PC-3 (cell line): ENCODE results near the gene NUTM2F. TPM values are rescaled to one million over a fixed set of nuclear protein-coding genes. Genes with fewer than 3 reads are reported as not detected.

Experiments
- ATAC-seq: fragments of 200-7000 bp; cut with Tn5 transposase; 2 replicates; pipeline ENCODE4 v1.9.1; 2020; ENCODE audit warnings: mild to moderate bottlenecking, moderate library complexity
- BruUV-seq: library from RNA; stranded (reverse); fragments of 400-500 nt; replicated peaks from 2 replicates; lab custom pipeline; 2021; lab: Mats Ljungman, UMichigan
- CTCF ChIA-PET: fragments of 300-600 bp; sonication (Branson Sonifier 250); formaldehyde crosslinking; loops from one replicate; lab custom pipeline; 2022; ENCODE audit warnings: antibody characterized with exemption; lab: Charles Lee
- POLR2A ChIA-PET: fragments of 300-600 bp; sonication (Branson Sonifier 250); formaldehyde crosslinking; loops from one replicate; lab custom pipeline; 2022; ENCODE audit warnings: antibody characterized with exemption; ENCODE audit not compliant: unreplicated experiment; lab: Charles Lee
- DNase-seq: peaks from one replicate; pipeline ENCODE4 v3.0.0-alpha.2; 2015
- H2AFZ ChIP-seq: fragments of 300-600 bp; sonication (generic); 2 replicates; pipeline ENCODE4 v1.6.0; 2016; ENCODE audit warnings: antibody characterized with exemption, low read length
- H3F3A ChIP-seq: fragments of 300-600 bp; sonication (generic); one replicate; pipeline ENCODE4 v1.6.0; 2017; ENCODE audit warnings: antibody characterized with exemption, low read length, control low read depth, mild to moderate bottlenecking; ENCODE audit not compliant: unreplicated experiment
- H3K27ac ChIP-seq: fragments of 300-600 bp; sonication (generic); 2 replicates; pipeline ENCODE4 v1.5.1; 2016; ENCODE audit warnings: mild to moderate bottlenecking, low read length
- H3K27me3 ChIP-seq: fragments of 300-600 bp; sonication (generic); 2 replicates; pipeline ENCODE4 v1.6.1; 2016; ENCODE audit warnings: low read length, mixed read lengths
- H3K36me3 ChIP-seq: fragments of 300-600 bp; sonication (generic); 2 replicates; pipeline ENCODE4 v1.6.1; 2016; ENCODE audit warnings: low read depth, mixed run types, low read length, mixed read lengths
- H3K4me1 ChIP-seq: fragments of 300-600 bp; sonication (generic); 2 replicates; pipeline ENCODE4 v1.5.1; 2016; ENCODE audit warnings: low read length; ENCODE audit not compliant: insufficient read depth
- H3K4me2 ChIP-seq: fragments of 300-600 bp; sonication (generic); 2 replicates; pipeline ENCODE4 v1.6.0; 2016; ENCODE audit warnings: low read length
- H3K4me3 ChIP-seq: fragments of 300-600 bp; sonication (generic); 2 replicates; pipeline ENCODE4 v1.5.1; 2016; ENCODE audit warnings: mild to moderate bottlenecking, low read length, mixed read lengths
- H3K79me2 ChIP-seq: fragments of 300-600 bp; sonication (generic); 2 replicates; pipeline ENCODE4 v1.6.1; 2017; ENCODE audit warnings: low read length, mixed read lengths
- H3K9ac ChIP-seq: fragments of 300-600 bp; sonication (generic); 2 replicates; pipeline ENCODE4 v1.6.0; 2016; ENCODE audit warnings: mild to moderate bottlenecking, low read length
- H3K9me2 ChIP-seq: fragments of 300-600 bp; sonication (generic); replicated peaks from 2 replicates; pipeline ENCODE4 v1.6.1; 2016; ENCODE audit warnings: mixed run types, low read length, mixed read lengths
- H3K9me3 ChIP-seq: fragments of 300-600 bp; sonication (generic); 2 replicates; pipeline ENCODE4 v1.6.1; 2016; ENCODE audit warnings: low read length, mixed read lengths
- H4K20me1 ChIP-seq: fragments of 300-600 bp; sonication (generic); 2 replicates; pipeline ENCODE4 v1.6.1; 2016; ENCODE audit warnings: low read length, mixed read lengths
- CTCF ChIP-seq: fragments of 300-600 bp; sonication (generic); conservative IDR thresholded peaks from 2 replicates; pipeline ENCODE4 v1.5.1; 2017; ENCODE audit warnings: antibody characterized with exemption, low read depth, mild to moderate bottlenecking, low read length
- EZH2 ChIP-seq: fragments of 300-600 bp; sonication (generic); IDR thresholded peaks from one replicate; pipeline ENCODE4 v1.6.1; 2017; ENCODE audit warnings: antibody characterized with exemption, mild to moderate bottlenecking, low read length; ENCODE audit not compliant: unreplicated experiment
- EZH2phosphoT487 ChIP-seq: fragments of 300-600 bp; sonication (generic); IDR thresholded peaks from 2 replicates; pipeline ENCODE4 v1.6.1; 2018; ENCODE audit warnings: mild to moderate bottlenecking, antibody characterized with exemption, low read length, borderline replicate concordance
- intact Hi-C: fragments of 100-400 bp; cut with micrococcal nuclease; formaldehyde crosslinking; loops from 2 replicates; pipeline ENCODE4 v1.9.0; 2023
- total RNA-seq: library from RNA; depleted of rRNA; stranded (reverse); fragments of >200 nt; gene quantifications from 2 replicates; pipeline ENCODE4 v1.2.3, GENCODE V29; 2014; rRNA removed

Gene NUTM2F
- total RNA-seq, 1 experiment from 2014 or later: not detected

DNA sequence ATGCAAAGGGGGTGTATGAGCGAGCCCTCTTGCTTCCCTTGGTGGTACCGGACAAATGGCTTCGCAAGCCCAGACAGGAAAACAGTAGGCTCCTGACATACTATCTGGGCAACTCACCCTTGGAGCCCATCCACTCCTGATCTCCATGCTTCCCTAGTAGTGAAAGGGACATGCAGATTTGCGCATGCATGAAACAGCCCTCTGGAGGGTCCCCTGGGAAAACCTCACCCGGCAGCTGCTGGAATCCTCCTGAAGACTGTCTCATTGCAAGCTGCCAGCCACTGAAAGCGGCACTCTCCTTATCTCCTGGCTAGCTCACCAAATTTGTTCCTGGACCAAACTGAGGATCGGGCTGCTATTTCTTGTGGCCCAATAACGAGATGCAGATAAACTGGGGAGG lies 59.2 kb downstream of the NUTM2F start:
- no peaks in the 10 kb centered on the region for H4K20me1 ChIP-seq
- no TSS peak for BruUV-seq
- no peaks in the 10 kb centered on the region for H3K9me2 ChIP-seq
- ChIA-PET POLR2A (no interaction called here), CTCF (no interaction called here)
- H3K36me3 ChIP-seq: no peaks in the 10 kb centered on the region
- no peak overlapping the region for H3K4me3 ChIP-seq
- H3K27ac ChIP-seq: no peak overlapping the region
- DNase-seq (no peak), ATAC-seq (no peak)
- H3F3A ChIP-seq: no peaks in the 10 kb centered on the region
- H3K79me2 ChIP-seq: peaks cover 19% of the 10 kb centered on the region
- intact Hi-C loops: no loop called here
- H3K27me3 ChIP-seq: no peaks in the 10 kb centered on the region
- no peaks in the 10 kb centered on the region for H3K9me3 ChIP-seq
- H2AFZ ChIP-seq: no peak overlapping the region
- no peak overlapping the region for H3K4me2 ChIP-seq
- no peaks in the 10 kb centered on the region for H3K4me1 ChIP-seq
- no peak overlapping the region for H3K9ac ChIP-seq
- TF ChIP-seq CTCF (no peak), EZH2 (no peak), EZH2phosphoT487 (no peak)

Other genes with a start within 250 kb of the NUTM2F start
- 5.4 TPM in 2 replicates for gene PTPDC1, start 244.2 kb downstream of the NUTM2F start, total RNA-seq
- 2.4 and 2.8 TPM in 2 replicates for gene ZNF169, start 69.3 kb downstream of the NUTM2F start, total RNA-seq
- 1.9 and 2.5 TPM in 2 replicates for gene PCAT7, start 226.4 kb upstream of the NUTM2F start, total RNA-seq